IPS-NIHi7 (cell line): ENCODE data around the gene ARID1B.

Experiments
- DNase-seq: peaks from one replicate; pipeline ENCODE4 v3.0.0; 2012; ENCODE audit warnings: mixed read lengths; ENCODE audit errors: extremely low spot score

Gene ARID1B

GRCh38 chr6:157097255-157097955 lies 320.2 kb downstream of the ARID1B start:
- DNase-seq, result no peak

- no peak for DNase-seq
Observed at GRCh38 chr6:157098999-157099398, 321.8 kb downstream of the ARID1B start.

GRCh38 chr6:157099912-157100593 lies 322.9 kb downstream of the ARID1B start:
- DNase-seq, result no peak

- no peak for DNase-seq
Observed at GRCh38 chr6:157101166-157101565, 324.0 kb downstream of the ARID1B start.

GRCh38 chr6:157104803-157105202 lies 327.6 kb downstream of the ARID1B start:
- DNase-seq, result no peak

- DNase-seq, result no peak
Observed at GRCh38 chr6:157106487-157106886, 329.3 kb downstream of the ARID1B start.

GRCh38 chr6:157107571-157107914 lies 330.4 kb downstream of the ARID1B start:
- no peak for DNase-seq

- no peak for DNase-seq
Observed at GRCh38 chr6:157107915-157108651, 330.9 kb downstream of the ARID1B start.

GRCh38 chr6:157108923-157109322 lies 331.7 kb downstream of the ARID1B start:
- DNase-seq, result no peak

GRCh38 chr6:157110607-157111006 lies 333.4 kb downstream of the ARID1B start:
- no peak for DNase-seq

GRCh38 chr6:157113389-157113788 lies 336.2 kb downstream of the ARID1B start:
- no peak for DNase-seq

GRCh38 chr6:157116426-157116825 lies 339.2 kb downstream of the ARID1B start:
- DNase-seq, result no peak

GRCh38 chr6:157117431-157118095 lies 340.4 kb downstream of the ARID1B start:
- no peak for DNase-seq

GRCh38 chr6:157119502-157120027 lies 342.4 kb downstream of the ARID1B start:
- no peak for DNase-seq

GRCh38 chr6:157120534-157121232 lies 343.5 kb downstream of the ARID1B start:
- DNase-seq, result no peak

GRCh38 chr6:157121897-157122296 lies 344.7 kb downstream of the ARID1B start:
- DNase-seq, result no peak

GRCh38 chr6:157123234-157123633 lies 346.1 kb downstream of the ARID1B start:
- no peak for DNase-seq

- no peak for DNase-seq
Observed at GRCh38 chr6:157124485-157125254, 347.5 kb downstream of the ARID1B start.

GRCh38 chr6:157125531-157125930 lies 348.4 kb downstream of the ARID1B start:
- no peak for DNase-seq
